GM18511 (cell line): ENCODE data around the gene PPEF1.
"Not testable (repeated sequence)": the region's sequence is repeated elsewhere in the genome, so short reads cannot be mapped to it uniquely, and the experiment has no call there.

Experiments used
- ATAC-seq: cut with Tn5 transposase; IDR thresholded peaks from one replicate; pipeline ENCODE4 v1.9.1; 2021; ENCODE audit warnings: mild to moderate bottlenecking, moderate library complexity; ENCODE audit not compliant: unreplicated experiment

PPEF1 gene

GRCh38 chrX:18701621-18702361 is 5.7 kb upstream of the PPEF1 start:
- ATAC-seq, result no peak

- ATAC-seq, result no peak
Observed at GRCh38 chrX:18702362-18703195, 4.9 kb upstream of the PPEF1 start.

GRCh38 chrX:18709833-18710232 is 2.4 kb downstream of the PPEF1 start:
- no peak for ATAC-seq

- ATAC-seq, result no peak
Observed at GRCh38 chrX:18714910-18715309, 7.5 kb downstream of the PPEF1 start.

- ATAC-seq, result no peak
Observed at GRCh38 chrX:18719852-18720251, 12.4 kb downstream of the PPEF1 start.

GRCh38 chrX:18721683-18722499 is 14.4 kb downstream of the PPEF1 start:
- no peak for ATAC-seq

GRCh38 chrX:18722500-18723071 is 15.1 kb downstream of the PPEF1 start:
- no peak for ATAC-seq

- ATAC-seq, result no peak
Observed at GRCh38 chrX:18725310-18725943, 18.0 kb downstream of the PPEF1 start.

- ATAC-seq, result no peak
Observed at GRCh38 chrX:18733287-18733686, 25.8 kb downstream of the PPEF1 start.

- not testable (repeated sequence) for ATAC-seq
Observed at GRCh38 chrX:18739609-18740008, 32.2 kb downstream of the PPEF1 start.

- no peak for ATAC-seq
Observed at GRCh38 chrX:18748499-18748898, 41.1 kb downstream of the PPEF1 start.

- no peak for ATAC-seq
Observed at GRCh38 chrX:18753631-18754030, 46.2 kb downstream of the PPEF1 start.

- no peak for ATAC-seq
Observed at GRCh38 chrX:18755651-18756050, 48.2 kb downstream of the PPEF1 start.

- ATAC-seq, result no peak
Observed at GRCh38 chrX:18757956-18758932, 50.8 kb downstream of the PPEF1 start.

- ATAC-seq, result no peak
Observed at GRCh38 chrX:18761750-18762149, 54.3 kb downstream of the PPEF1 start.

- not testable (repeated sequence) for ATAC-seq
Observed at GRCh38 chrX:18763106-18763505, 55.7 kb downstream of the PPEF1 start.

- no peak for ATAC-seq
Observed at GRCh38 chrX:18769364-18769763, 61.9 kb downstream of the PPEF1 start.

- no peak for ATAC-seq
Observed at GRCh38 chrX:18769812-18770573, 62.5 kb downstream of the PPEF1 start.

- no peak for ATAC-seq
Observed at GRCh38 chrX:18789916-18790315, 82.5 kb downstream of the PPEF1 start.
